ENCODE data around the gene BRSK1.
A peak's percentile ranks its signal among the peaks of the same experiment; 100 is the strongest.

BRSK1 gene

DNA sequence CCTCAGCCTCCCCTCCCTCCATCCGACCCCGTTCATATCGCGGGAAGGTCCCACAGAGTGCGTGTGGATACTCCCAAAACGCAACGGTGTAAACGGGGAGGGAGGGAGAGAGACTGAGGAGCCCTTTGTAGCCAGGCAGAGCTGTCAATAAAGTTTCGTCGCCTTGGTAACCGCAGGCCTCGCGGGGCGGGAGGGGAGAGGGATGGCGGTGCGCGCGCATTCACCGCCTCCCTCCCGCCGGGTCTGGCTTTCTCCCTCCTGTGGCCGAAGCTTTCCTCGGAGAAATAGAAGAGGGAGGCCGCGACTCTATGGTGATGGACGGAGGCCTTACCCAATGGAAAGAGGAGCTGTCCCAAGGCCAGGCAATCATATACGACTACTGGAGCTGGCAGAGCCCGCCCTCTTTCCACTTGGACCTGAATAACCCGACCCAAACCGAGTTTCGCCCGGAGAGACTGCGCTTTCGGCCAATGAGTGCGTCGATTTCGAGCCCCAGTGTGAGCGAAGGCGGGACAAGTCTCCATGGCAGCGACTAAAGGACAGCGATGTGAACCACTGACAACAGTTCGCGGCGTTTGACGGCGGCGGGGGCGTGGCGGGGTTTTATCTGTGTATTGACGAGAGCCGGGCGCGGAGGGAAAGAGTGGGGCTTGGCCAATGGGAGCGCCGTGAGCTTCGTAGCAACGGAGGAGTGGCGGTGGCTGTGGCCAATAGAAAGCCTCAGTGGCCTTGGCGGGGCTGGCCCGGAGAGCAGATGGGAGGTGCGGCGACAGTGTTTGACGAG is 55.5 kb downstream of the BRSK1 start, which contains the start of gene KMT5C:
Gene KMT5C (plus strand): TSS at position 772 of the 784 bp plus-strand sequence. CDS start 2,061 bp downstream, outside the sequence.
- peak; percentile 100 for FAIRE-seq

DNA sequence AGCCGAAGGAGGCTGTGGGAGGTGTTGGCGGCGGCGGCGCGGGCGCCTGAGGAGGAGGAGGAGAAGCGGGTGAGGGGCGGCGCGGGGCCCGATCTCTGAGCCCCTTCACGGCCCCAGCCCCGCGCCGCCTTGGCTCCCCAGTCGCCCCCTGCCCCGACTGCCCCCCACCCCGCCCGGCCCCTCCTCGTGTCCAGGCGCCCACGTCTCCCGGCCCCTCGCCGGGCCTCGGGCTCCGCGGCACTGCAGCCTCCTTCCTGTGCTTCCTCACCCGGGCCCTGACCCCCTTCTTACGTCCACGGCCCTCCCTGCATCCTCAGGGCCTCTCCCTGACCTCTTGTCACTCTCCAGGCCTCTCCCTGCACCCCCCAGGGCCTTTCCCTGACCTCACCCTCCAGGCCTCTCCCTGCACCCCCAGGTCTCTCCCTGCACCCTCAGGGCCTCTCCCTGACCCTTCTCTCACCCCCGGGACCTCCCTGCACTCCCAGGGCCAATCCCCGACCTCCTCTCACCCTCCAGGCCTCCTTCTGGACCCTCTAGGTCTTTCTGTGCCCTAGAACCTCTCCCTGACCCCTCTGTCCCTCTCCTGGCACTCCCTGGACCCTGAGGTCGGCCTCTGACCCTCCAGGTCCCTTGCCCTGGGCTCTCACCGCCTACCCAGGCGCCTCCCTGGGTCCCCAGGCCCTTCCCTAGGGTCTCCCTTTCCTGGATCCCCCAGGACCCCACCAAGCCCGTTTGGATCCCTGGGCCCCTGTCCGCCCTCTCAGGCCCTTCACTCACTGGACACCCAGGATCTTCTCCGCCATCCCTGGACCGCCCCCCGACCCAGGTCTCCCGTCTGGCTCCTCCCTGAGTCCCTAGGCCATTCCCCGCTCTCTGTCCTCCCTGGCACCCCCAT is 56.3 kb downstream of the BRSK1 start:
- no peak for FAIRE-seq

DNA sequence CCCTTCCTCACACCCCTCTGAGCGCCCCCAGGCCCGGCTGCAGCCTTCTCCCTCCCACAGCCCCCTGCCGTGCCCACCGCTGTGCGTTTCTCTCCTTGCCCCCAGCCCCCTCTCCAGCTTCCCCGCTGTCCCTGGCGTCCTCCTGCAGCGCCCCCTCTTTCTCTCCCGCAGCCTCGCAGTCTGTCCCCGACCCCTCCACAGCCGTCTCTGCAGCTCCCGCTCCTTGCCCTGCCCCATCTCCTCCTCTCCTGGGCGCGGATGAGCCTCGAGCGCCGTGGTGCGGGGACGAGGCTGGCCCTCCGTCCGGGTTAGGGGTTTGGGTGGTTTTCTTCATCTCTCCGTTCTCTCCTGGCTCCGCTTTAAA is 57.0 kb downstream of the BRSK1 start:
- FAIRE-seq, result no peak

DNA sequence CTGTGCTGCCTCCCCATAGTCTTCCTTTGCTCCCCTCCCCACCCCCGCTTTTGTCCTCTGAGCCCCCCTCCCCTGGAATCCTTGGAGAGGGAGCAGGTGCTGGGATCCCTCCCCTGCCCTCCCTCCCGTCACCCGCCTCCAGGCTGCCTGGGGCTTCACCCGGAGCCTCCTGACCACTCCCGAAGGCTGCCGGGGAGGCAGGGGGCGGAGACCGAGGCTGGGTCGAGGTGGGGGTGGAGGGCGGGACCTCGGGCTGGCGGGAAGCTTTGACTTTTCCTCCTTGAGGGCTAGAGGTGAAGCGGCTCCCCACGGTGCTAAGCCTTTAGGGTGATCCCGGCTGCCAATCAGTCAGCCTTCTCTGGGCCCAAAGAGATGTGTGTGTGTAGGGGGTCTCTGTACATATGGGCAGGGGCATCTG is 57.4 kb downstream of the BRSK1 start:
- FAIRE-seq, result no peak

DNA sequence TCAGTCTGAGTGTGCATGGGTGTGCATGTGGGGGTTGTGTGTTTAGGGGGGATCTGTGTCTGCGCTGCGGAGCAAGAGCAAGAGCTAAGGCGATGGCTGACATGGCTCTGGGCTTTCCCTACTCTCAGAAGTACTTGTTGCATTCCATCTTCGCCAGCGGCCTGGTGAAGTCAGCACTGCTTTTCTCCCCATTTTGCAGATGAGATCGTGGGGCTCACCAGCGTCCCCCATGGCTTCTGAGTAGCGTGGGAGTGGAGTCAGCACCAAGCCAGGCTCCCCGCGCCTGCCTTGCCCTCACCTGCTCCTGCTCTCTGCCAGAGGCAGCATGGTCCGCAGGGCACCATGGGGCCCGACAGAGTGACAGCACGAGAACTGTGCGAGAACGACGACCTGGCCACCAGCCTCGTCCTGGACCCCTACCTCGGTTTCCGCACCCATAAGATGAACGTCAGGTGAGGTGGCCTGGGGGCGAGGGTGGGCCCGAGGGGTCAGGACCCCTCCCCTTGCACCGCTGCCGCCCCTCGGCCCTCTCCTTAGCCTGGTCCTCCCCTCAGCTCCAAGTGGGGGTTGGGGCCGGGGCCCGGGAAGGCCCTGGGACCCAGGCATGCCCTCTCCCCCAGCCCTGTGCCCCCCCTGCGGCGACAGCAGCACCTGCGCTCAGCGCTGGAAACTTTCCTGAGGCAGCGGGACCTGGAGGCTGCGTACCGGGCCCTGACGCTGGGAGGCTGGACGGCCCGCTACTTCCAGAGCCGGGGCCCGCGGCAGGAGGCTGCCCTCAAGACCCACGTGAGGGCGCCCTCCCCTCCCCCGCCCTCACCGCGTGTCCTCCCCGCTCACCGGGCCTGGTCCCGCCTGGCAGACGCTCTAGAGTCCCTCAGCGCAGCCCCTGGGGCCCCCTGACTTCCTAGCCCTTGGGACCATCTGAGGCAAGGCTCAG is 58.1 kb downstream of the BRSK1 start:
- FAIRE-seq, result no peak

DNA sequence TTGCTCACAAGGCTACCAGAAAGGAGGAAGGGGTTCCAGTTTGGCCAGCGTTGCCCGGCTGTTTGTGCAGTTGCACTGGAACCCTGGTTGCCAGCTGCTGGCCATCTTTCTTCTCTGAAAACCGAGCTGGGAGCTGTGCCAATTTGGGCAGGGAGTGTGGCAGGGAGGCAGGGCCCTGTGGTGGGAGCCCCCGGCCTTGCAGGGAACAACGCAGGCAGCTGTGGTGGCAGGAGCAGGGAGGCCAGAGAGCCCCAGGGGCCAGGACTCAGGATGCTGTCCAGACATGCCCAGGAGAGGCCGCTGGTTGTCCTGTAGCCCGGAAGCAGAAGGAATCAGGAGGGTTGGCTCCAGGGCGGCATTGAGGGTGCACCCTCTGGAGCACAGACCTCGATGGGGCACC is 60.6 kb downstream of the BRSK1 start:
- no peak for FAIRE-seq

DNA sequence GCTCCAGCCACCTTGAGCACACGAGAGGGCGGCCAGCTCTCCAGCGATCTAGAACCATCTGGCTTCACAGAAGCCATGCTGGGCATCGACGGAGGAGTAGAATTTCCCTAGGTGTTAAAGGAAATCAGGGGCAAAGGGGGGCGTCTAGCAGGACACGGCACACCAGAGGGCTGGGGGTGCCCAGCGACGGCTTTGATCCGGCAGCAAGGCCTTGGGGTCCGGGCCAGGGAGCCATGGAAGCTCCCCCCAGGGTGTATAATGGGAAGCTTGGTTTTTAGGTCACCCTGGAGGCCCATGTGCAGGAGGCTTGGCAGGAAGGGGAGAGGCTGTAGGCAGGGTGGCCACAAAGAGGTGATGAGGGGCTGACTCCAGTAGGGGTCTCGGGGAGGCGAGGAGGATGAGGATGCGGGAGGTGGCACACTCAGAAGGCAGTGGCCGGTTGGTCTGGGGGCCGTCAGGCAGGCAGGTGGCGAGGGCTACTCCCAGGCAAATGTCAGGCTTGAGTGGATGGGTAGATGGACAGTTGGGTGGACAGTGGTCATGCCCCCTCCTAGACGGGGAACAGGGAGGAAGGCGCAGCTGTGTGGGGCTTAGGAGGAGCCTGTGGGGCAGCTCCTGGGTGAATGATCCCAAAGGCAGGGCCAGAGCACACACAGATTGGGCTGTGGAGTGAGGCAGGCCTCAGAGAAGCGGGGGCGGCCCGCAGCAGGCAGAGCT is 61.5 kb downstream of the BRSK1 start:
- FAIRE-seq, result no peak

DNA sequence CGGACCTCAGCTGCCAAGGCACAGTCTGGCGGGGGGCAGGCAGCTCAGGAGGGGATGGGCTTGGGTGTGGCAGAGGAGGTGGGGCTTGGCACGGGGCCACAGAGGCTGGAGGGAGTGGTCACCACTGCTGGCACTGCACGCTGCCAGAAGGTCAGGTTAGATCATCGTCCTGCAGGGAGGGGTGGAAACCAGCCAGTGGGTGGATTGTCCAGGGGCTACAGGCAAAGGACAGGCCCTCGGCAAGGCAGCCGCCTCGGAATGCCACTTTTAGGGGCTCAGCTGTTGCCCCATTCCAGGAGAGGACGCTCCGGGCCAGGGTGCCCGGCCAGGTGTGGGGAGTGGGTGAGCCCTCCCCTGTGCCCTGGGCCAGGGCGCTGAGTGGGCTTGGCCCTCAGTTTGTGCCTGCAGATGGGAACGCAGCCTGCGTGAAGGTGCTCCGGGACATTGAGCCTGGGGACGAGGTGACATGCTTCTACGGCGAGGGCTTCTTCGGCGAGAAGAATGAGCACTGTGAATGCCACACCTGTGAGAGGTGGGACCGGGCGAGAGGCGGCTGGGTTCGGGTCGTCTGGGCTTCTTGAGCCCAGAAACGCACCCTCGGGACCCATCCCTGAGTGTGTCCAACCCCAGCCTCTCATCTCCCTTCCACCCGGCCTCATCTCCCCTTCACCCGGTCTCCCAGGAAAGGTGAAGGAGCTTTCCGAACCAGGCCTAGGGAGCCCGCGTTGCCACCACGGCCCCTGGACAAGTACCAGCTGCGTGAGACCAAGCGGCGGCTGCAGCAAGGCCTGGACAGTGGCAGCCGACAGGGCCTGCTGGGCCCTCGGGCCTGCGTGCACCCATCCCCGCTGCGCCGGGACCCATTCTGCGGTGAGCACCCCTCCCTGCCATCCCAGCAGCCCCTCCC is 62.3 kb downstream of the BRSK1 start:
- FAIRE-seq, result no peak

DNA sequence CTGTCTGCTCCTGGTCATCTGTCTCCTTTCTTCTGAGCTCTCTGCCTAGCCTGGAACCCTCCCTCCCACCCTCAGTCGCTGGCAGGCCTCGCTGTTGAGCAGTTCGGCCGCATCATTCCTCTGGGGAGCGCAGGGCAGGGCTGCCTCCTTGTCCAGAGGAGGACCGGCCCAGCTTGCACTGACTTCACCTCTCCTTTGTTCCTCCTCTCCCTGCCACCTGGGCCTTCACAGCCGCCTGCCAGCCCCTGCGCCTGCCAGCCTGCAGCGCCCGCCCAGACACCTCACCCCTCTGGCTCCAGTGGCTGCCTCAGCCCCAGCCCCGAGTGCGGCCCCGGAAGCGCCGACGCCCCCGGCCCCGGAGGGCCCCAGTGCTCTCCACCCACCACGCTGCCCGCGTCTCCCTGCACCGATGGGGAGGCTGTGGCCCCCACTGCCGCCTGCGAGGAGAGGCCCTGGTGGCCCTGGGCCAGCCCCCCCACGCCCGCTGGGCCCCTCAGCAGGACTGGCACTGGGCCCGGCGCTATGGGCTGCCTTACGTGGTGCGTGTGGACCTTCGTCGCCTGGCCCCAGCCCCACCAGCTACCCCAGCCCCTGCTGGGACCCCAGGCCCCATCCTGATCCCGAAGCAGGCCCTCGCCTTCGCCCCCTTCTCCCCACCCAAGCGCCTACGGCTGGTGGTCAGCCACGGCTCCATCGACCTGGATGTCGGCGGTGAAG is 63.1 kb downstream of the BRSK1 start:
- no peak for FAIRE-seq

DNA sequence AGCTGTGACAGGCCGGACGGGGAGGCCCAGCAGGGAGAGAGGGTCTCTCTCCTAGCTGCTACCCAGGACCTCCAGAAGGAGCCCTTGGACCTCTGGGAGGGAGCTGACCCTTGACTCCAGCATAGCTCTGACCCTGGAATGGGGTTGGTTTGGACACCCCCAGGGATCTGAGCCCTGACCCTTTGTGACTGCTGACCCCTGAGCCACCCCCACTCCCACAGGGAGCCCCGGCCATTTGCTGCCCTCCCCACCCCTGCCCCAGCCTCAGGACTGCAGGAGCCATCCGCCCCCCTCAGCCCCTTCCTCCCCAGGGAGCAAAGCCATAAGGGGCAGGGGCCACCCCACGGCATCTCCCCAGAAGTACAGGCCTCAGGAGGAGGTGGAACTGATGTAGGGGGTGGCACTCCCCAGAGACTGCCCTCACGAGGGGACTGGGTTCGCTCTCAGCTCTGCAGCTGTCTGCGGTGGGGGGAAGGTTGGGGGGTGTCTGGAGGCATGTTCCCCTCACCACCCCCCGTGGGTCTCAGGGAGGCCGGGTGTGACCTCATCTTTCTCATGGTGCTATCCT is 63.7 kb downstream of the BRSK1 start:
- FAIRE-seq, result no peak

DNA sequence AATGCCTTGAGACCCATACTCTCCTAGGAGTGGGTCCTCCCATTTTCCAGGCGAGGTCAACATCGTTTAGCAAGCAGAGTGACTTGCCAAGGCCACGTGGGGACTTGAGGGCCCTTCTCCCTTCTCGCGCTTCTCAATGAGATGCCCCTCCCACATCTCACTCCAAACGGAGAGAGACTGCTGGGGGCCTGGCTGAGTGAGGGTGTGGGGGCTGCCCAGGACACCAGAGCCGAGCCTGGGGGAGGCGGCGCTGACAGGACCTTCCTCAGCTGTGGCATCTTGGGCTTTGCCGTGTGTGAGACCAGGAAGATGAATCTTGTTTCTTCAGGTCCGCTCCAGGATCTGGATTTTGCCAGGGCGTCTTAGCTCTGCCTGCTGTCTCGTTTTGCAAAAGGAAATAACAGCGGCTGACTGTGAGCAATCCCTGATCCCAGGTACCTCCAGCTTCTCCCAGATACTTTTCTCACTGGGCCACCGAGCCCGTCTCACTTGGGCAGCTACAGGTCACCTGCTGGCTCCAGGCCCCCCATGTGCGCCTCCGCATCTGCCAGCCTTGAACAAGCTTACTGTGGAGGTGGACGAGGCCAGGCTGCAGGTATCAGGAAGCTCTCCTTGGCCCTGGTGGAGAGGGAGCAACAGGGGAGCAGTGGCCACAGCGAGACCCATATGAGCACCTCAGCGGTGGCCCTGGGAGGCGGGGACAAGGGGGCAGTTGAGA is 64.7 kb downstream of the BRSK1 start:
- peak; percentile 66 for FAIRE-seq

DNA sequence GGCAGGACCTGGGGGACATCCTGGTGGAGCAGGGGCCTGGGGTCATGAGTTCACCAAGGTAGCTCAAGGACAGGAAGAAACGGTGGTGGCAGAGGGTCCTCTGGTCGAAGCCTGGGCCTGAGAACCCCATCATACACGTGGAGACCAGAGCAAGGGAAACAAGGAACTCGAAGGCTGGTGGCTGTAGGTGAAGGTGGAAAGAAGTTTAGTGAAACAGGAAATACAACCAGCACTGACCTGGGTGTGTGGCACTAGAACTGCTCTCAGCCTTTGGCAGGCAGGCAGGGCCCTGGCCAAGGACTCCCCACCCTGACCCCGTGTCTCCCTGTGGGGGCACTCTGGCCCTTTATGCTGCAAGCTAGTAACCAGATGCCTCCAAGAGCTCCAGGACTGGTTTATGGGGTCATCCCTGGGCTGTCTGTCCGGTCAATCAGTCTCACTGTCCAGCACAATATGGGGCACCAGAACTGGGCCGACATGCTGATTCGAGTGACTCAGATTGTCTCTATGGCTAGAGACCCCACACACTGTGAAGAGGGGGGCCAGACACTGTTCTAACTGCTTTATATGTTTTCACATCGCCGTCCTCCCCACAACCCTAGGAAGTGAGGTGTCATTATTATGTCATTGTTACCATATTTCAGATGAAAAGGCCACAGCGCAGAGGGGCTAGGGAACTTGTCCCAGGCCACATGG is 67.0 kb downstream of the BRSK1 start:
- no peak for FAIRE-seq

DNA sequence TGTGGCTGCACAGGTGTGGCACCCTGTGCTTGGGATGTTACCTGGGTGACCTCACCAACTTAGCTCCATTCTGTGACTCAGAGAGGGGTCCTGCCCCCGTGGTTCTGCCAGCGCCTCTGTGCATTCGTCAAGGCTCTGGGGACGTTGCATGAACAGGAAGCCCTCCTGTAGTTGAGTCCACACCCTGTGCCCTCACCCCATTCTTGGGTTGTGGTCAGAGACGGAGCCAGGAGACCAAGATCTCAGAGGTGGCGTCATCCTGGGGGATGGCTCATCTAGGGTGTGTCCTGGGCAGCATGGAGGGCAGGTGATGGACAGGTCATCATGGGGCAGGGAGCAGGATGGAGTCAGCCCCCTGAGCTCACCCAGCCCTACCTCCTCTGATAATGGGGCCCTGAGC is 68.2 kb downstream of the BRSK1 start:
- FAIRE-seq, result no peak

DNA sequence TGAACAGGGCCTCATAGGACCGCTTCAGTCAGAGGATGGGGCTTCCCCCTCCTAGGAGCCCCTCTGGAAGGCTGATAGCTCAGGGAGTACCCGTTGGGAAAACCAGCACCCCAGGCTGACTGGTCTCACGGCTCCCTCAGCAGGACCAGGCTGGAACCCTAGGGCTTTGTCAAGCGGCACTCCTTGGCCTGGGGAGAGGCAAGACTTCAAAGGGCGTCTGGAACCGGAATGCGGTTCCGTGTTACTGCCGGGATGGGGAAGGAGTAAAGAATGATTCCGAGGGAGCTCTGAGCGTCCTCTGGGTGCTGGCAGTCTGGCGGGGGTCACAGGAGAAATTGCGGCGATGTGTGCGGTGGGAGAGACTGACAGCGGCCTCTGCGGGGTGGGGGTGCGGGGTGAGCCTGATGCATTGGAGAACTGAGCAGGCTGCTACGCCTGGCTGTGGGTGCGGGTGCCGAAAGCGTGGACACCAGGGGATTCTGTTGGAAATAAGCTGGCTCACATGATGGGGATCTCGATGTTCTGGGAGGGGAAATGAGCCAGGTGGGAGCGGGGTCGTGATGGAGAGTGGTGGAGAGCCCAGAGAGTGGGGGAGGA is 68.8 kb downstream of the BRSK1 start:
- FAIRE-seq, result no peak

DNA sequence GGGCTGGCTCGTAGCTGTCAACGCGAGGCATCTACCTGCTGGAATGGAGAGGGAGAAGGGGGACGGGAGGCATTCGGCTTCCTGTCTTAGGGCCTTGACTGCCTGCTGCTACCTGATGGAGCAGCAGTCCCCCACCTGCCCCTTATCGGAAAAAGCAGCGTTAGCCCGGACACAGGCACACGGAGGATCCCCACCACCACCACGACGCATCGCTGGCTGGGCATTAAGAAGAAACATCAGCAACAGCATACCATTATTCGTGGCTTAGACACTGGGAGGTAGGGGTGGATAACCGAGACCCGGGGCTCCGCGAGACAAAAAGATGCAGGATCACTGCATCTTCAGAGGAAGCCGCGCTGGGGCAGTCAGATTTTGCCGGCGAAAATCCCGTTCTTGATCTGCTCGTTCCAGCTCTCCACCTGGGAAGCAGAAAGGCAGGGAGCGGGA is 69.6 kb downstream of the BRSK1 start:
- FAIRE-seq, result no peak

DNA sequence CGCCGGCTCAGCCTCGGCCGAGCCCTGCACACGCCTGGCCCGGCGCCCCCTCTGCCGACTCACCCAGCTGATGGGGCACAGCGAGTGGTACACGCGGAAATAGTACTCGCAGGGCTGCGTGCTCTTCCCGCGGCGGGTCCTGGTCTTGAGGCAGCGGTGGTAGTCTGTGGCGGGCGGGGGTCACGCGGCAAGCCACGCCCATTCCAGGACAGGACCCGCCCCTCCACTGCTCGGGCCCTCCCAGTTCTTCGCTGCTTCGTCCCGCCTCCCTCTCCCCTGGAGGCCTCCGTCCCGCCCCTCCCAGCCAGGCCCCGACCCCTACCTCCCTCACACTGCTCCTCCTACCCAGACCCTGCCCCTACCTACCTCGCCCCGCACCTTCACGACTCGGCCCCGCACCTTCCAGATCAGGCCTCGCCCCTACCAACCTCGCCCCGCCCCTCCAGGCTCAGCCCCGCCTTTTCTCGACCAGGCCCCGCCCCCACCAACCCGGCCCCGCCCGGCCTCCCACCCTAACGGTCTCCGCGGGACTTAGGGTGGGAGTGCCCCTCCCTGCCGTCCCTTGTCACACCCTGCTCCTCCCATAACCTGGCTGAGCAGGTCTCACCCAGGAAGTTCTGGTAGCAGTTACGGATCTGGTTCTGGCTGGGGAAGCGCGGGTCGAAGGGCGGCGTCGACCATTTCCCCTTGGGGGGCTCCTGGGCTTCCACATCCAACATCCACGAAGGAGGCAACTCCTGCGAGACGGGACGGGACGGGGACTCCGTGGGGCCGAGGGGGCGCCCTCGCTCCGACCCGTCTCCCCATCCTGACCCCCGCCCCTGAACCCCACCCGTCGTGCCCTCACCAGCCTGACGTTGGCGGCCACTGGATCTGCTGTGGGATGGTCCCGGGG is 70.3 kb downstream of the BRSK1 start:
- FAIRE-seq, result peak; percentile 52

DNA sequence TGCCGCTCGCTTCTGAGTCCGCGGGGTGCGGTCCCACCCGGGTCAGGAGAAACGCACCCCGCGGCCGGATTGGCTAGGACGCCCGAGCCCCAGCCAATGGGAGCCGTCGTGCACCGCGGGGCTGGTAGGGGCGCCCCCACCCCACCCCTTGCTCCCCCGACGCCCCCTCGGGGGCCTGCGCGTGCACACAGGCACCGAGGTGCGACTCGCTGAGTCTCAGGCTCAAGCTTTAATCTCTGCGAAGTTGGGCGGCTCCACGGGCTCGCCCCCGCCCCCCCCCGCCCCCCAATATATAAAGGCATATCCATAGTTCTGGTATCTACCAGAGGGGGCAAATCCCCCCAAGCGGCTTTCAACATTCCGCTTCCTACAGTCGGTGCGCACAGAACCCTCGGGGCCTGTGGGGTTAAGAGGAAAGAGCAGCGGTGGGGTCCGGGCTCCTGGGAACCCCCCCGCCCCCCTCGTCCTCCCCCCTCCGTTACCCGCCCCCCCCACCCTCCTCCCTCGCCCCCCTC is 71.0 kb downstream of the BRSK1 start, which contains the start of gene COX6B2:
Gene COX6B2 (minus strand): TSS at position 22 of the 515 bp plus-strand sequence. CDS start 198 bp downstream, outside the sequence.
- FAIRE-seq, result no peak
